Liver (tissue), 3 donors: ENCODE measurements around the gene COL8A1.

ENCODE experiments used
- CTCF ChIP-seq: fragments of 150-350 bp; IDR thresholded peaks from 2 replicates; pipeline ENCODE4 v1.5.1; 2017; ENCODE audit warnings: improper control_type of control experiment, low read depth, low read length; ENCODE audit not compliant: missing input control
- JUND ChIP-seq, 2 donors: IDR thresholded peaks; 2 replicates each; pipeline ENCODE4 v1.6.1; 2016; ENCODE audit warnings: antibody characterized with exemption in 2 of 2
- MAX ChIP-seq: IDR thresholded peaks from 2 replicates; pipeline ENCODE4 v1.6.1; 2016; ENCODE audit warnings: antibody characterized with exemption
- TAF1 ChIP-seq: conservative IDR thresholded peaks from 2 replicates; pipeline ENCODE4 v1.6.1; 2016; ENCODE audit warnings: antibody characterized with exemption, mild to moderate bottlenecking
- TF ChIP-seq, protein P1 (sequence below): IDR thresholded peaks from 2 replicates; pipeline ENCODE4 v1.6.1; 2016; ENCODE audit warnings: antibody characterized with exemption
- donor health status: healthy.
- donor health status: healthy.

GRCh38 chr3:99633887-99634558 is 4.4 kb upstream of the COL8A1 start:
- TF ChIP-seq CTCF (no peak), JUND (IDR thresholded peaks at IDR 0.05) (no peak), TAF1 (no peak), MAX (no peak)
- TF ChIP-seq, protein P1, sequence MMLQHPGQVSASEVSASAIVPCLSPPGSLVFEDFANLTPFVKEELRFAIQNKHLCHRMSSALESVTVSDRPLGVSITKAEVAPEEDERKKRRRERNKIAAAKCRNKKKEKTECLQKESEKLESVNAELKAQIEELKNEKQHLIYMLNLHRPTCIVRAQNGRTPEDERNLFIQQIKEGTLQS, result no peak
